Head of caudate nucleus (tissue), 42 donors: ENCODE measurements around the gene UNC50.
A peak's percentile ranks its signal among the peaks of the same experiment; 100 is the strongest.
"Not testable (repeated sequence)": the region's sequence is repeated elsewhere in the genome, so short reads cannot be mapped to it uniquely, and the experiment has no call there.

Experiments used
- DNase-seq, 42 donors: peaks; one replicate each; pipeline versions ENCODE4 v3.0.0 to v3.0.0-alpha.2; 2020 to 2021; ENCODE audit warnings: mixed read lengths in 7 of 42
- intact Hi-C: fragments of 100-400 bp; cut with DNase I; formaldehyde crosslinking; loops from one replicate; pipeline ENCODE4 v1.15.0; 2022

The UNC50 gene

GRCh38 chr2:98650998-98651397 is 42.6 kb downstream of the UNC50 start:
- no peak for DNase-seq
- intact Hi-C loops = loop anchor here (10.0 kb wide), 1 partner anchor 74 kb away; no protein-coding TSS in a partner anchor

DNA sequence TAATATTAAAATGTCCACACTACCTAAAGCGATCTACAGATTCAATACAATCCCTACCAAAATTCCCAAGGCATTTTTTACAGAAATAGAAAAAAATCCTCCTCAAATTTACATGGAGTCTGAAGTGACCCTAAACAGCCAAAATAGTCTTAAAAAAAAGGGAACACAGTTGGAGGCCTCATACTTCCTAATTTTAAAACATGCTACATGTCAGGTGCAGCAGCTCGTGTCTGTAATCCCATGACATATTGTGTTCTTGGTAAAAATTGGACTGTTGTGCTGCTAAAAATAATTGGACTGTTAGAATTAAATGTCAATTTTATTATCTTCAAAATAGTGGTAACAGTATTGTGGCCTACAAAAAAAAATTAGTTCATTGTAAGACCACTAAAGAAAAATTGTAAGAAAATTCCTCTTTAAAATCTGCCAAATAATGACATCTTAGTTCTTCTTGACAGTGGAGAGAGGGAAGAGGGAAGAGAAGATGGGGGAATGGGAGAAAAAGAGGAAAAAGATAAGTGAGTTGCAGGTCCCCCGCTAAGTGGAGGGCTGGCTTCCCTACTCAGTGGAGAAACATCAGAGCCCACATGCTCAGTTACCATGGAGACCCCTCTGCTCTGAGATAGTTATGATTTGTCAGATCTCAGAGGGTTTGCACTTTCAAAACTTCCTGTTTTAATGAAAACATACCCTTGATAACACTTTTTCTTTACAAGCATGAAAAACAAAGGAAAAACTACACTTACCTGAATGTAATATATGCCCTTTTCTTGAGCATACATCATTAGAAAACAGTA is 46.5 kb downstream of the UNC50 start:
- no peak for DNase-seq
- intact Hi-C loops = loop anchor here (10.0 kb wide), 1 partner anchor 70 kb away; no protein-coding TSS in a partner anchor

DNA sequence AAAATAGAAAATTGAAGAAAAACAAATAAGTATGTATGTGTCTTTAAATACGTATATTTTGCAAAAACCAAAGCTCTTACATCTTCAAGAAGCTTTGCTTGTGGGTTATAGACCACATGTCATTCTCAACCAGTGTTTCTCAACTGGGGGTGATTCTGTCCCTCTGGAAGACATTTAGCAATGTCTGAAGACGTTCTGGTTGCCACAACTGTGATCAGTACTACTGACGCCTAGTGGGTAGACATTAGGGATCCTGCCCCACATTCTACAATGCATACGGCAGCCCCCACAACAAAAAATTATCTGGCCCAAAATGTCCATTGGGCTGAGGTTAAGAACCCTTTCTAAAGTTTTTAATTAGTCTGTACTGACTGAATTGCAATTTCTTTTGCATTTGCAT is 48.4 kb downstream of the UNC50 start:
- intact Hi-C loops = loop anchor here (10.0 kb wide), 1 partner anchor 68 kb away; no protein-coding TSS in a partner anchor
- no peak for DNase-seq

GRCh38 chr2:98658816-98659490 is 50.6 kb downstream of the UNC50 start:
- intact Hi-C loops = loop anchor here (10.0 kb wide), 1 partner anchor 66 kb away; no protein-coding TSS in a partner anchor
- DNase-seq = no peak

DNA sequence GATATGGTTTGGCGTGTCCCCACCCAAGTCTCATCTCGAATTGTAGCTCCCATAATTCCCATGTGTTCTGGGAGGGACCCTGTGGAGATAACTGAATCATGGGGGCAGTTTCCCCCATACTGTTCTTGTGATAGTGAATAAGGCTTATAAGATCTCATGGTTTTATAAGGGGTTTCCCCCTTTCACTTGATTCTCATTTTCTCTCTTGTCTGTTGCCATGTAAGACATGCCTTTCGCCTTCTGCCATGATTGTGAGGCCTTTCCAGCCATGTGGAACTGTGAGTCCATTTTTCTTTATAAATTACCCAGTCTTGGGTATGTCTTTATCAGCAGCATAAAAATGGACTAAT is 51.1 kb downstream of the UNC50 start:
- intact Hi-C loops = loop anchor here (10.0 kb wide), 1 partner anchor 65 kb away; no protein-coding TSS in a partner anchor
- not testable (repeated sequence) for DNase-seq

DNA sequence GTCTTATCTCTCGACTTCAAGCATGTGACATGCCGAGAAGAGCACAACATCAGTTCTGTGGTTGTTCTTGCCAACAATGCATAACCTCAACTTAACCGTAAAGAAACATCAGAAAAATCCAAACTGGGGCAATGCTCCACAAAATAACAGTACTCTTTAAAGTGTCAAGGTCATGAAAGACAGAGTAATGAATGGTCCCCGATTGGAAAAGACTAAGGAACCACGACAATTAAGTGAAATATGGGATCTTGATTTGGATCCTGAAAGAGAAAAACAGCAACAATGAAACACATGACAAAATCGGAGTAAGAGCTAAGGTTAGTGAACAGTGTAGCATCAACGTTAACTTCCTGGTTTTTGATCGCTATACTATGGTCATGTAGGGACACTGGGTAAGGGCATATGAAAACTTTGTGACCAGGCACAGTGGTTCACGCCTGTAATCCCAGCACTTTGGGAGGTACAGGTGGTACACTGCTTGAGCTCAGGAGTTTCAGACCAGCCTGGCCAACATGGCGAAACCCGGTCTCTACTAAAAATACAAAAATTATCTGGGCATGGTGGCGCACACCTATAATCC is 55.2 kb downstream of the UNC50 start:
- intact Hi-C loops = no loop called here
- DNase-seq = no peak

DNA sequence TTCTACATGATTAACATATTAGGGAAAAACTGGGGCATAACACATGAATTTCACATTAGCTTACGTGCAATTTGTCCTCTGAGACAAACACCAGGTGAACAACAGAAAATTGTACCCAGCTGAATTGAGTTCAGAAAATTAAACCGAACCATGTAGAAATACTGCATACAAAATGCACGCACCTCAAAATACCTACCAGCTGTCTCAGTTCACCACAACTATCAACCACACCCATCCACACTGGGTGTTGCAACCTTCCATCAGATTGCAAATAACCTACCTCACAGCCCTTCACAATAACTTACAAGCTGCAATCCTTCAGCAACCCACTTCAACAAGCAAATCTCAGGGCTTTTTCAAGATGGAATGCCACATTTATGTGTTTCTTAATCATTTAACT is 55.9 kb downstream of the UNC50 start:
- DNase-seq = peak in 1 of 42 donors; percentile 29
- intact Hi-C loops = no loop called here

- intact Hi-C loops = no loop called here
- DNase-seq = no peak
Measured at GRCh38 chr2:98665677-98666076, 57.3 kb downstream of the UNC50 start.
